HUES64 (cell line): Measurements from ENCODE around the gene TTC23L.
A peak's percentile ranks its signal among the peaks of the same experiment; 100 is the strongest.

Source experiments
- H3K27ac ChIP-seq: 2 replicates; pipeline ENCODE4 v1.7.0; 2013; ENCODE audit warnings: low read depth, low read length, inconsistent platforms
- H3K27me3 ChIP-seq: 2 replicates; pipeline ENCODE4 v1.6.1; 2013; ENCODE audit warnings: mild to moderate bottlenecking, low read length; ENCODE audit not compliant: insufficient read depth
- H3K36me3 ChIP-seq: 2 replicates; pipeline ENCODE4 v1.6.1; 2013; ENCODE audit warnings: mild to moderate bottlenecking, low read length; ENCODE audit not compliant: insufficient read depth
- H3K4me1 ChIP-seq: 2 replicates; pipeline ENCODE4 v1.6.1; 2013; ENCODE audit warnings: mild to moderate bottlenecking, low read length, moderate library complexity; ENCODE audit not compliant: insufficient read depth
- H3K4me3 ChIP-seq: 2 replicates; pipeline ENCODE4 v1.5.1; 2013; ENCODE audit warnings: mild to moderate bottlenecking, low read length, moderate library complexity
- H3K9ac ChIP-seq: 2 replicates; pipeline ENCODE4 v1.6.1; 2013; ENCODE audit warnings: mild to moderate bottlenecking, low read depth, low read length
- H3K9me3 ChIP-seq: 2 replicates; pipeline ENCODE4 v1.6.1; 2013; ENCODE audit warnings: low read depth, low read length; ENCODE audit not compliant: insufficient read depth
- WGBS: fragments of 150-250, 120-280 bp; methylation state at CpG from one replicate; pipeline ENCODE4 v1.1.7; 2013; ENCODE audit warnings: missing lambda C conversion rate; 5-methylcytosine and 5-hydroxymethylcytosine counted together

Gene TTC23L

GRCh38 chr5:34898258-34898895 lies 59.4 kb downstream of the TTC23L start:
- Histone ChIP-seq H3K36me3 (no peaks in the 10 kb centered on the region), H3K9me3 (no peaks in the 10 kb centered on the region), H3K27ac (peak overlapping the region; percentile 21; the same call in 1 of the 2 replicates), H3K9ac (no peak overlapping the region), H3K4me3 (no peak overlapping the region), H3K27me3 (no peaks in the 10 kb centered on the region), H3K4me1 (0 out of 2 replicates have a peak, but pooled peaks cover 4% of the 10 kb centered on the region)
- WGBS: 11% methylated on average over 3 of the region's 3 CpGs

- Histone ChIP-seq H3K4me3 (no peak overlapping the region), H3K9me3 (no peaks in the 10 kb centered on the region), H3K27me3 (no peaks in the 10 kb centered on the region), H3K4me1 (0 out of 2 replicates have a peak, but pooled peaks cover 4% of the 10 kb centered on the region), H3K9ac (no peak overlapping the region), H3K27ac (peak overlapping the region; percentile 21; the same call in 1 of the 2 replicates), H3K36me3 (peaks cover under 1% of the 10 kb centered on the region)
- 78% methylated on average over 2 of the region's 2 CpGs for WGBS
Measured at GRCh38 chr5:34899066-34899465, 60.1 kb downstream of the TTC23L start.

- Histone ChIP-seq H3K4me3 (no peak overlapping the region), H3K9ac (no peak overlapping the region), H3K27ac (no peak overlapping the region), H3K4me1 (0 out of 2 replicates have a peak, but pooled peaks cover 4% of the 10 kb centered on the region), H3K36me3 (peaks cover 15% of the 10 kb centered on the region), H3K27me3 (no peaks in the 10 kb centered on the region), H3K9me3 (no peaks in the 10 kb centered on the region)
- 97% methylated on average over 6 of the region's 6 CpGs for WGBS
Measured at GRCh38 chr5:34900652-34901051, 61.7 kb downstream of the TTC23L start.

GRCh38 chr5:34903260-34903659 lies 64.3 kb downstream of the TTC23L start:
- peaks cover 33% of the 10 kb centered on the region for H3K36me3 ChIP-seq
- no peaks in the 10 kb centered on the region for H3K27me3 ChIP-seq
- 100% methylated on average over 1 of the region's 1 CpG for WGBS
- H3K9ac ChIP-seq: no peak overlapping the region
- no peak overlapping the region for H3K27ac ChIP-seq
- H3K9me3 ChIP-seq: no peaks in the 10 kb centered on the region
- H3K4me3 ChIP-seq: no peak overlapping the region
- 0 out of 2 replicates have a peak, but pooled peaks cover 4% of the 10 kb centered on the region for H3K4me1 ChIP-seq

GRCh38 chr5:34905564-34905963 lies 66.6 kb downstream of the TTC23L start:
- 89% methylated on average over 1 of the region's 2 CpGs for WGBS
- Histone ChIP-seq H3K36me3 (peaks cover 54% of the 10 kb centered on the region), H3K4me1 (no peaks in the 10 kb centered on the region), H3K9ac (no peak overlapping the region), H3K4me3 (no peak overlapping the region), H3K9me3 (no peaks in the 10 kb centered on the region), H3K27ac (no peak overlapping the region), H3K27me3 (no peaks in the 10 kb centered on the region)

GRCh38 chr5:34913072-34913471 lies 74.1 kb downstream of the TTC23L start:
- Histone ChIP-seq H3K4me3 (no peak overlapping the region), H3K27ac (no peak overlapping the region), H3K4me1 (peaks cover 14% of the 10 kb centered on the region), H3K9me3 (no peaks in the 10 kb centered on the region), H3K27me3 (no peaks in the 10 kb centered on the region), H3K9ac (no peak overlapping the region), H3K36me3 (peaks cover 57% of the 10 kb centered on the region)
- 100% methylated on average over 2 of the region's 2 CpGs for WGBS

GRCh38 chr5:34914671-34915138 lies 75.7 kb downstream of the TTC23L start:
- Histone ChIP-seq H3K4me1 (peaks cover 14% of the 10 kb centered on the region), H3K27me3 (no peaks in the 10 kb centered on the region), H3K9me3 (no peaks in the 10 kb centered on the region), H3K27ac (peak overlapping the region; percentile 90), H3K4me3 (peak overlapping the region; percentile 96), H3K36me3 (peaks cover 58% of the 10 kb centered on the region), H3K9ac (peak overlapping the region; percentile 99)
- 3% methylated on average over 20 of the region's 20 CpGs for WGBS

- under 1% methylated on average over 67 of the region's 67 CpGs for WGBS
- peak within 1 kb of the TSS; percentile 90 for H3K27ac ChIP-seq
- H3K9ac ChIP-seq: peak within 1 kb of the TSS; percentile 99
- no peaks in the 10 kb centered on the region for H3K27me3 ChIP-seq
- no peaks in the 10 kb centered on the region for H3K9me3 ChIP-seq
- peaks cover 14% of the 10 kb centered on the region for H3K4me1 ChIP-seq
- peaks cover 58% of the 10 kb centered on the region for H3K36me3 ChIP-seq
- H3K4me3 ChIP-seq: peak within 1 kb of the TSS; percentile 96
Measured at GRCh38 chr5:34915139-34915855, 76.3 kb downstream of the TTC23L start, which contains the start of the genes BRIX1 and RAD1. Gene BRIX1 (plus strand): TSS chr5:34915711. CDS start chr5:34915739, 28 bp downstream. Gene RAD1 (minus strand): TSS chr5:34915504. CDS start chr5:34914892, 612 bp downstream.

- peak overlapping the region; percentile 90 for H3K27ac ChIP-seq
- peak overlapping the region; percentile 96 for H3K4me3 ChIP-seq
- H3K4me1 ChIP-seq: peaks cover 14% of the 10 kb centered on the region
- H3K36me3 ChIP-seq: peaks cover 60% of the 10 kb centered on the region
- H3K9me3 ChIP-seq: no peaks in the 10 kb centered on the region
- under 1% methylated on average over 20 of the region's 20 CpGs for WGBS
- H3K9ac ChIP-seq: peak overlapping the region; percentile 99
- no peaks in the 10 kb centered on the region for H3K27me3 ChIP-seq
Measured at GRCh38 chr5:34915856-34916192, 76.9 kb downstream of the TTC23L start.

- Histone ChIP-seq H3K4me3 (peak overlapping the region; percentile 96), H3K4me1 (peaks cover 14% of the 10 kb centered on the region), H3K27me3 (no peaks in the 10 kb centered on the region), H3K9me3 (no peaks in the 10 kb centered on the region), H3K36me3 (peaks cover 60% of the 10 kb centered on the region), H3K27ac (no peak overlapping the region), H3K9ac (peak overlapping the region; percentile 99)
- 9% methylated on average over 6 of the region's 6 CpGs for WGBS
Measured at GRCh38 chr5:34916518-34916917, 77.6 kb downstream of the TTC23L start.

GRCh38 chr5:34918025-34918424 lies 79.1 kb downstream of the TTC23L start:
- H3K4me1 ChIP-seq: peaks cover 14% of the 10 kb centered on the region
- H3K4me3 ChIP-seq: 0 out of 2 replicates have a peak overlapping the region, but pooled peaks have one; percentile 18
- WGBS: 99% methylated on average over 3 of the region's 4 CpGs
- no peak overlapping the region for H3K9ac ChIP-seq
- H3K9me3 ChIP-seq: no peaks in the 10 kb centered on the region
- peaks cover 62% of the 10 kb centered on the region for H3K36me3 ChIP-seq
- H3K27ac ChIP-seq: no peak overlapping the region
- H3K27me3 ChIP-seq: no peaks in the 10 kb centered on the region
